NB4 (cell line): Measurements from ENCODE around the gene NCAM2.

ENCODE experiments used
- DNase-seq: peaks from one replicate; pipeline ENCODE4 v3.0.0; 2010; ENCODE audit warnings: low read depth
- H3K4me3 ChIP-seq: one replicate; pipeline ENCODE4 v1.5.1; 2011; ENCODE audit warnings: mild to moderate bottlenecking, low read depth, low read length, moderate library complexity
- MYC ChIP-seq: IDR thresholded peaks from 2 replicates; pipeline ENCODE4 v1.6.1; 2011; ENCODE audit warnings: low read depth, low read length
- POLR2A ChIP-seq: IDR thresholded peaks from 2 replicates; pipeline ENCODE4 v1.6.1; 2011; ENCODE audit warnings: mild to moderate bottlenecking; ENCODE audit not compliant: insufficient read length; ENCODE audit errors: extremely low read depth
- TF ChIP-seq, protein P1 (sequence below): IDR thresholded peaks from 2 replicates; pipeline ENCODE4 v1.6.1; 2011; ENCODE audit warnings: low read depth, low read length
- TF ChIP-seq, protein P2 (sequence below): IDR thresholded peaks from one replicate; pipeline ENCODE4 v1.5.1; 2012; ENCODE audit warnings: low read depth, low read length

NCAM2 gene

DNA sequence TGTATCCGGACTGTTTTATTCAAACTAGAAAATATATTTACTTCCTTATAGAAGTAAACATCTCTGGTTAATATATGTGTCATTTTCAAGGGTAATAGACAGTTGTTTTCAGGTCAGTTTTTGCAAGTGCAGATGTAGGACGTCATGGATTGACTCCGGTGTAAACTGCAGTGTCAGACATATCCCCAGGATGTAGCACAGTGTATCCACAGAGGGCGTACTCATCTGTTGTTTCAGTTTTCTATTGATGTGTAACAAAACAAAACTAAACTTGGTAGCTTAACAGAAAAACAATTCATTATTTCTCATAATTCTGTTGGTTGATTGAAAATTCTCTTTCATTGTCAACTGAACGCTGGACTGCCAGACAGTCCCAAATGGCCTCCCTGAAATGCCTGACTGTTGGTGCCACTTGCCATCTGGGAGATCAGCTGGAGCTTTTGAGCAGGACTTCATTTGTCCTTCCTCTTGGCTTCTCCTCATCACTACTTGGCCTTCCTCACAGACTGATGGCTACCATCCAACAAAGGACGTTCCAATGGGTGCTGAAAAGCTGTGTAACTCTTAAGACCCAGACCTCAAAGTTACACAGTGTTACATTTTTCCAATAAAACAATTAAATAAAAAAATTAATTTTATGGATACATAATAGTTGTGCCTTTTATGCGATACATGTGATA is 181.6 kb downstream of the NCAM2 start:
- TF ChIP-seq MYC (no peak), POLR2A (no peak)
- TF ChIP-seq, protein P1, sequence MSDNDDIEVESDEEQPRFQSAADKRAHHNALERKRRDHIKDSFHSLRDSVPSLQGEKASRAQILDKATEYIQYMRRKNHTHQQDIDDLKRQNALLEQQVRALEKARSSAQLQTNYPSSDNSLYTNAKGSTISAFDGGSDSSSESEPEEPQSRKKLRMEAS, result no peak
- TF ChIP-seq, protein P2, sequence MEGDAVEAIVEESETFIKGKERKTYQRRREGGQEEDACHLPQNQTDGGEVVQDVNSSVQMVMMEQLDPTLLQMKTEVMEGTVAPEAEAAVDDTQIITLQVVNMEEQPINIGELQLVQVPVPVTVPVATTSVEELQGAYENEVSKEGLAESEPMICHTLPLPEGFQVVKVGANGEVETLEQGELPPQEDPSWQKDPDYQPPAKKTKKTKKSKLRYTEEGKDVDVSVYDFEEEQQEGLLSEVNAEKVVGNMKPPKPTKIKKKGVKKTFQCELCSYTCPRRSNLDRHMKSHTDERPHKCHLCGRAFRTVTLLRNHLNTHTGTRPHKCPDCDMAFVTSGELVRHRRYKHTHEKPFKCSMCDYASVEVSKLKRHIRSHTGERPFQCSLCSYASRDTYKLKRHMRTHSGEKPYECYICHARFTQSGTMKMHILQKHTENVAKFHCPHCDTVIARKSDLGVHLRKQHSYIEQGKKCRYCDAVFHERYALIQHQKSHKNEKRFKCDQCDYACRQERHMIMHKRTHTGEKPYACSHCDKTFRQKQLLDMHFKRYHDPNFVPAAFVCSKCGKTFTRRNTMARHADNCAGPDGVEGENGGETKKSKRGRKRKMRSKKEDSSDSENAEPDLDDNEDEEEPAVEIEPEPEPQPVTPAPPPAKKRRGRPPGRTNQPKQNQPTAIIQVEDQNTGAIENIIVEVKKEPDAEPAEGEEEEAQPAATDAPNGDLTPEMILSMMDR, result no peak
- no peak for DNase-seq
- H3K4me3 ChIP-seq, result no peak overlapping the region

DNA sequence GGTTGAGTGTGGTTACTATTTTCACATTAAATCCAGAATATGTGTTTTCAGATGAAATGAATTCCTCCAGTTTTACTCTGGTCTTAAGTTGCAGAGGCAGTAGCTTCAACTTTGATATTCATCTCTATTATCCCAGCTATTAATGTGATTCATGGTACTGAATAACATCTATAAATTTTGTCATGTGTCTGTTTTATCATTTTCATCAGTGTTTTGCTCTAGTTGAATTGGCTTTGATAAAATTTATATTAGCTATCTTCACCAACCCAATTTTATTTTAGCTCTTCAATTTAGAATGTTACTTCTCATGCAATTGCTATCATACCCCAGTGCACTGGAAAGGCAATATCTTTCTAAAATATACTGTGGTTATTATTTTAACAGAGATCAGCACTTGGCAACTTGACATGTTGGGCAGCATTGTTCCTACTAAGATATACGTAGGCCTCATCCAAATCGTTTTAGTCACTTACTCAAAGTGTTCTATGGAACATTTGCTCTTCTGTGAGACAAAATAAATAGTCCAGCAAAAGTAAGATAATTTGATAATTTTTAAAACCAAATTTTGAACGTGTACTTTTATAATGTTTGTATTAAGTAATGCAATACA is 184.3 kb downstream of the NCAM2 start:
- TF ChIP-seq, protein P1, result no peak
- TF ChIP-seq, protein P2, result no peak
- TF ChIP-seq POLR2A, result no peak
- no peak for TF ChIP-seq MYC
- H3K4me3 ChIP-seq, result no peak overlapping the region
- DNase-seq, result no peak

DNA sequence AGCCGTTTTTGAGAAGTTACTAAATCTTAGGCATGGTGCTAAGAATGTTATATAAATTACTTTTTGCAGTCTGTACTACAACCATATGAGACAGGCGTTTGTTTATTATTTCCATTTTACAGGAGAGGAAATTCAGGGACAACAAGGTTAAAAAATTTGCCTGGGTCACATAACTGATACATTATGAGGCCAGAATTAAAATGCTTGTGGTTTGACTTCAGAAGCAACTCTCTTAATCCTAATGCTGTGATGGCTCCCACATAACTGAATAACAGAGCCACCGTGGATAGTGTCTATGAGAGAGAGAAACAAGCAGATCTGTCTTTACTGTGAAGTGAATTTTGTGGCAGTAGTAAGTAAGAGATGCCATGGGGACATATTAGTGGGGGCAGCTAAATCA is 184.9 kb downstream of the NCAM2 start:
- DNase-seq, result no peak
- TF ChIP-seq POLR2A (no peak), MYC (no peak)
- TF ChIP-seq, protein P2, result no peak
- TF ChIP-seq, protein P1, result no peak
- H3K4me3 ChIP-seq, result no peak overlapping the region

DNA sequence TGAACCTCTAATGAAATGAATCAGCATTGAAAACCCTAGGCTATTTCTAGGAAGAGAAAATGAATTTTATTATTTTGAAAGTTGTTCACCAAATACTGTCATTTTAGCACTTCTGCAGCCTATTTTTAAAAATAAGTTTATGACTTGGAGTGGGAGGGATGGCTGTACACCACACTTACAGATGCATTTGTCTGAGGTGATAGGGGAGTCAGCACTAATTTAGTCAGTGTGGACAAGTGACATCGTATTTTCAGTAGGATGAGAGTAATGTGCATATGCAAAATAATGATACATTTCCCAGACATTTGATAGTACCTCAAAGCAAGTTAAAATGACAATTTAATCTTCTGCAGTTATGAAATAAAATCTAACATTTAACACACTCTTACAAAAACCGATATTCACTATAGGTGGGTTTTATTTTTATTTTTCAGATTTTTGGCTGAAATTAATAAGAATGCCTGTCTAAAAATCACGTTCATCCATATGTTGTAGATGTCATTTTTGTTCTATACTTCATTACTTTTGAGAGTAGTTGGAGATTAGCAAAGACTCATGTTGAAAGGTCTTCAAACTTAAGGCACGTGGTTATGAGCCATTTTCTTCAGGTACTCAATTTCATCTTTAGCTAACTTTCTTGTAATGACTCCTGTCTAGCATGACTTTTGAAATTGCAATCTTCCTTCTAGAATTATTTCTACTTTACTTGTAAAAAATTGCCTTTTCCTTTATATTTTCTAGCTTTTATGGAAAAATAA is 186.7 kb downstream of the NCAM2 start:
- no peak for DNase-seq
- TF ChIP-seq MYC, result no peak
- TF ChIP-seq, protein P2, result no peak
- TF ChIP-seq POLR2A, result no peak
- TF ChIP-seq, protein P1, result no peak
- no peak overlapping the region for H3K4me3 ChIP-seq

DNA sequence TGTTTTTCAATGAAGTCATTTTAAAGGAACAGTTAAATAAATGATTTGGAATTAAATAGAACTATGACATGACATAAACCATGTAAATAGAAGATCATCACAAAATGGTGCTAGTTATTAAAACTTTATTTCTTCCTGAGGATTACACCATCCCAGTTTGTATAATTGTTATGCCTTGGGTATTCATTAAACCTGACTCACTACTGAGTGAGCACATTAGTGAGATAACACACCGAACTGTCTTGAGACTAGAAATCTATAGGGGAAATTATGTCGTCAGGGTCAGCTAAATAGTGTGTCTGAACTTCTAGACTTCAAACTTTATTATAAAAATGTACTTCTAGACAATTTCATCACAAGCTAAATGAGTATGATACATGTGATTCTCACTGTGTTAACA is 189.4 kb downstream of the NCAM2 start:
- no peak for DNase-seq

More for the DNA sequence above, 189.4 kb downstream of the NCAM2 start:
- no peak overlapping the region for H3K4me3 ChIP-seq
- TF ChIP-seq, protein P1, result no peak
- TF ChIP-seq POLR2A (no peak), MYC (no peak)
- TF ChIP-seq, protein P2, result no peak
